Neural crest cell (in vitro differentiated cells): Measurements from ENCODE around the gene LINC01488. TPM values are rescaled to one million over a fixed set of nuclear protein-coding genes. Genes with fewer than 3 reads are reported as not detected.

Source experiments
- DNase-seq: peaks from one replicate; pipeline ENCODE4 v3.0.0; 2021; ENCODE audit warnings: low read depth, mixed read lengths, low spot score
- H3K27ac Mint-ChIP-seq: one replicate; pipeline ENCODE4 v1.8.0; 2021; ENCODE audit warnings: mild to moderate bottlenecking, mixed read lengths; ENCODE audit not compliant: unreplicated experiment
- H3K27me3 Mint-ChIP-seq: 2 replicates; pipeline ENCODE4 v1.8.0; 2021; ENCODE audit warnings: low read depth, mild to moderate bottlenecking, mixed read lengths
- H3K36me3 Mint-ChIP-seq: 2 replicates; pipeline ENCODE4 v1.8.0; 2021; ENCODE audit warnings: low read depth, mild to moderate bottlenecking, mixed read lengths
- H3K4me1 Mint-ChIP-seq: 2 replicates; pipeline ENCODE4 v1.8.0; 2021; ENCODE audit warnings: mixed read lengths
- H3K4me3 Mint-ChIP-seq: one replicate; pipeline ENCODE4 v1.8.0; 2021; ENCODE audit warnings: mild to moderate bottlenecking, mixed read lengths
- H3K9me3 Mint-ChIP-seq: 2 replicates; pipeline ENCODE4 v1.8.0; 2021; ENCODE audit warnings: mixed read lengths
- total RNA-seq: library from RNA; stranded (reverse); gene quantifications from 2 replicates; pipeline ENCODE4 v1.2.1, GENCODE V29; 2021
- TF ChIP-seq, protein P1 (sequence below): fragments of 200-600 bp; sonication (generic); conservative IDR thresholded peaks from 2 replicates; pipeline ENCODE4 v1.5.0; 2021; ENCODE audit warnings: antibody characterized with exemption, mild to moderate bottlenecking

LINC01488 gene
- total RNA-seq, 1 donor from 2014 or later = not detected

GRCh38 chr11:69489031-69489745, 7.7 kb downstream of the LINC01488 start:
- TF ChIP-seq, protein P1, sequence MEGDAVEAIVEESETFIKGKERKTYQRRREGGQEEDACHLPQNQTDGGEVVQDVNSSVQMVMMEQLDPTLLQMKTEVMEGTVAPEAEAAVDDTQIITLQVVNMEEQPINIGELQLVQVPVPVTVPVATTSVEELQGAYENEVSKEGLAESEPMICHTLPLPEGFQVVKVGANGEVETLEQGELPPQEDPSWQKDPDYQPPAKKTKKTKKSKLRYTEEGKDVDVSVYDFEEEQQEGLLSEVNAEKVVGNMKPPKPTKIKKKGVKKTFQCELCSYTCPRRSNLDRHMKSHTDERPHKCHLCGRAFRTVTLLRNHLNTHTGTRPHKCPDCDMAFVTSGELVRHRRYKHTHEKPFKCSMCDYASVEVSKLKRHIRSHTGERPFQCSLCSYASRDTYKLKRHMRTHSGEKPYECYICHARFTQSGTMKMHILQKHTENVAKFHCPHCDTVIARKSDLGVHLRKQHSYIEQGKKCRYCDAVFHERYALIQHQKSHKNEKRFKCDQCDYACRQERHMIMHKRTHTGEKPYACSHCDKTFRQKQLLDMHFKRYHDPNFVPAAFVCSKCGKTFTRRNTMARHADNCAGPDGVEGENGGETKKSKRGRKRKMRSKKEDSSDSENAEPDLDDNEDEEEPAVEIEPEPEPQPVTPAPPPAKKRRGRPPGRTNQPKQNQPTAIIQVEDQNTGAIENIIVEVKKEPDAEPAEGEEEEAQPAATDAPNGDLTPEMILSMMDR = no peak
- no peak overlapping the region for H3K4me3 Mint-ChIP-seq
- H3K27ac Mint-ChIP-seq = peak overlapping the region; percentile 67
- H3K4me1 Mint-ChIP-seq = peaks cover 36% of the 10 kb centered on the region
- no peak for DNase-seq
- H3K27me3 Mint-ChIP-seq = no peaks in the 10 kb centered on the region
- no peaks in the 10 kb centered on the region for H3K9me3 Mint-ChIP-seq
- H3K36me3 Mint-ChIP-seq = no peaks in the 10 kb centered on the region

DNA sequence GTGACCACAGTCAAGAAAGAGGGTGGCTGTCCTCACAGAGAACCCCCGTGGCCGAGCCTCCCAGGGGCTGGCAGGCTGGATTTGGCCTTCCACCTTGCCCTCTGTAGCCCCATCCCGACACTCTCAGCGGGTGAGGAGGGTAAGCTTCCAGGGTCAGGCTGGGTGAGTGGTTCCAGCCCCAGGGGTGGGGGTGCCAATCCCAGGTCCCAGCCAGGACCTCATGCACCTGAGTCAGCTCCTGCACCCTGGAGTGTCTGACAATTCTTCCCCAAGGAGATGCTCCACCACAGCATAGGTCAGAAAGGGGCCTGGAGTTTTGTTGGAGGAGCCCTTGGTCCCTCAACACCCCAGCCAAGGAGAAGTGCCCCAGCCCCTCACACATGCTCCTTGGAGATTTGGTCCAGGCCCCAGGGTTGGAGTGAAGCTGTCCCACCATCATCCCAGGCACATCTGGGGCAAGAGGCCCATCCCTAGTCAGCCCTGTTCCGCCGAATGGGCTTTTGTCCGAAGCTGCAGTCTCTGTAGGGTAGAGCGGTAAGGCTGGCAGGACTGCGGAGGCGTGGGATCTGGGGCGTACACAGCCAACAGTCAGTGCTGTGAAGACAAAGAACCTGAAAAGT, 8.4 kb downstream of the LINC01488 start:
- Mint-ChIP-seq H3K36me3 (no peaks in the 10 kb centered on the region), H3K4me3 (no peak overlapping the region), H3K9me3 (no peaks in the 10 kb centered on the region), H3K4me1 (peaks cover 29% of the 10 kb centered on the region), H3K27me3 (no peaks in the 10 kb centered on the region), H3K27ac (no peak overlapping the region)
- DNase-seq = no peak
- TF ChIP-seq, protein P1 = no peak

- Mint-ChIP-seq H3K27me3 (no peaks in the 10 kb centered on the region), H3K9me3 (no peaks in the 10 kb centered on the region), H3K4me3 (no peak overlapping the region), H3K27ac (no peak overlapping the region), H3K4me1 (peaks cover 23% of the 10 kb centered on the region), H3K36me3 (no peaks in the 10 kb centered on the region)
- TF ChIP-seq, protein P1 = no peak
- no peak for DNase-seq
These were observed 9.1 kb downstream of the LINC01488 start for GRCh38 chr11:69490516-69490915.

DNA sequence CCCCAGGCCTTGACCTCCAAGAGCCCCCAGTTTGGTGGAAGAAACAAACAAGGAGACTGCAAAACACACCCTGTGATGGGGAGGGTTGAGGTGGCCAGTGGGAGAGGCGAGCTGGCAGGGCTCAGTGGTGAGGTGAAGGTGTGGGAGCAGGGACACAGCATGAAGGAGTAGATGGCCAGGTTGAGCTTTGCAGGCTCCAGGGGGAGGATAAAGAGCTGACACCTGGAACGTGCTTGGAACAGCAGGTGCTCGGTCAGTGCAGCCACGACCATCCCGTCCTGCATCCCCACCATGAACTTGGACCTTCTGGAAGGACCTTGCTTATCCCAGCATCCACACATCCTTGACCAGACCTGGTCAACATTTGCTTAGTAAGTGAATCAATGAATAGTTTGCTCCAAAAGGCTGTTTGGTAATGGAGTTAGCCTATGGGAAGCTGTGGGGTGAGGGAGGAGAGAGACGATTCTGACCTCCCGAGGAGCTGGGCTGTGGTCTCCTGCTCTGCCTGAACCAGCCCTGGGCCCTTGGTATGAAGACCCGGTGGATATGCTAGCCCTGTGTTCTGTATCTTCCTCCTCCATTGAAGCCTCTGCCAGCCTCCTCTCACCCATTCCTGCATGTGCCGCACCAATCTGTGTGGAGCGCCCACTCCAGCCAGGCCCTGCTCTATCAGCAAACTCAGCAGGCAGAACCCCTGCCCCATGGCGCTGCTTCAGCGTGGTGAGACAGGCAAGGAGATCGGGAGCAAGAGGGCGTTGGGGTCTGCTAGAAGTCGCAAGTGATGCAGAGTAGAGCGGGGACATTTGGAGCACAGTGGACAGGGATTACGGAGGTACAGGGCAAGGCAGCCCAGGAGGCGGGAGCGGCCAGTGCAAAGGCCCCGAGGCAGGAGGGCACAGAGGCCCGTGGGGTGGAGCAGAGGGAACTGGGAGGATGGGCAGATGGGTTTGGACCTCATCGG, 9.9 kb downstream of the LINC01488 start:
- H3K4me3 Mint-ChIP-seq = no peak overlapping the region
- TF ChIP-seq, protein P1 = no peak
- H3K27me3 Mint-ChIP-seq = no peaks in the 10 kb centered on the region
- no peak for DNase-seq
- peaks cover 23% of the 10 kb centered on the region for H3K4me1 Mint-ChIP-seq
- no peaks in the 10 kb centered on the region for H3K9me3 Mint-ChIP-seq
- no peaks in the 10 kb centered on the region for H3K36me3 Mint-ChIP-seq
- no peak overlapping the region for H3K27ac Mint-ChIP-seq

DNA sequence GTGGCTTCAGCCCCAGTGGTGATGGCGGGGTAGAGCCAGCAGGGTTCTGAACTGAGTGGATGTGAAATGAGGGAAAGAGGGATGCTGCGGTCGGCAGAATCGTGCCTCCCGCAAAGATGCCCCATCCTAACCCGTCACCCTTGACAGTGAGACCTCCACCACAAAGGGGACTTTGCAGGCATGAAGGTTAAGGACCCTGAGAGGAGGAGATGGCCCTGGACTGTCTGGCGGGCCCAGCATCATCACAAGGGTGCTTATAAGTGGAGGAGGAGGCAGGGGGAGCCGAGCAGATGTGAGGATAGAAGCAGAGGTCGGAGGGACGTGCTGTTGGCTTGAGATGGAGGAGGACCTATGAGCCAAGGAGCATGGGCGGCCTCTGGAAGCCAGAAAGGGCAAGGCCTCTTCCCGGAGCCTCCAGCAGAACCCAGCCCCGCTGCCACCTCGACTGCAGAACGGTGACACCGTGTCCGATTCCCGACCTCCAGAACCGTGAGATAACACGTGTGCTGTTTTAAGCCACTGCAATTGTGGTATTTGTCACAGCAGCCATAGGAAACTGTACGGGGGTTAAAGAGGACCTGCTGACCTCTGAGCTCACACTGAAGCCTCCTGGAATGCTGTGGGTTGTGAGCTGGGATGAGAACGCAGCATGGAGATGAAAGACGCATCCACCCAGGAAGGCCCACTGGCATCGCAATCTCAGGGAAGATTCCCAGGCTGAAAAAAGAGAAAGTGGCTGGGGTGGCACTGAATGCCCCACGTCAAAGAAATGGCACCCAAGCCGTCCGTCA, 10.9 kb downstream of the LINC01488 start:
- no peaks in the 10 kb centered on the region for H3K36me3 Mint-ChIP-seq
- H3K9me3 Mint-ChIP-seq = no peaks in the 10 kb centered on the region

More for the DNA sequence above, 10.9 kb downstream of the LINC01488 start:
- H3K27ac Mint-ChIP-seq = no peak overlapping the region
- DNase-seq = no peak
- TF ChIP-seq, protein P1 = no peak
- H3K4me3 Mint-ChIP-seq = no peak overlapping the region
- H3K27me3 Mint-ChIP-seq = no peaks in the 10 kb centered on the region
- H3K4me1 Mint-ChIP-seq = peaks cover 33% of the 10 kb centered on the region
